ENCODE results near the gene DHRS1.

DNA sequence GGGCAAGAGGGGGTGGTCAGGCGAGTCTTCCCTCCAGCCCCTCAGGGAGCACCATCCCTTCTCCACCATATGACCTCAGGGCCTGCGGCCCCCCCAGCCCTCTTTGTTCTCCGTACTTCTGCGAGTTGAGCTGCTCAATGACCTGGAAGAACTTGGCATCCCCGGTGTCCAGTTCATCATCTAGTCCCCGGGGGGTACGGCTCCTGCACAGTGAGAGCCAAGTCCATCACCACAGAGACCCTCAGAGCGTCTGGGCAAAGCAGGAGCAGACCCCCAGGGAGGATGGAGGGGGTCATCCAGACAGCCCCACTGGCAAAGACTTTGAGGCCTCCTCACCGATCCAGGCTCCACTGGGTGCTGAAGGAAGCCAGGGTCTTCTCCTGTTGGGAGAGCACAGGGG is 26.4 kb upstream of the DHRS1 start:
- TF ChIP-seq, protein P1, sequence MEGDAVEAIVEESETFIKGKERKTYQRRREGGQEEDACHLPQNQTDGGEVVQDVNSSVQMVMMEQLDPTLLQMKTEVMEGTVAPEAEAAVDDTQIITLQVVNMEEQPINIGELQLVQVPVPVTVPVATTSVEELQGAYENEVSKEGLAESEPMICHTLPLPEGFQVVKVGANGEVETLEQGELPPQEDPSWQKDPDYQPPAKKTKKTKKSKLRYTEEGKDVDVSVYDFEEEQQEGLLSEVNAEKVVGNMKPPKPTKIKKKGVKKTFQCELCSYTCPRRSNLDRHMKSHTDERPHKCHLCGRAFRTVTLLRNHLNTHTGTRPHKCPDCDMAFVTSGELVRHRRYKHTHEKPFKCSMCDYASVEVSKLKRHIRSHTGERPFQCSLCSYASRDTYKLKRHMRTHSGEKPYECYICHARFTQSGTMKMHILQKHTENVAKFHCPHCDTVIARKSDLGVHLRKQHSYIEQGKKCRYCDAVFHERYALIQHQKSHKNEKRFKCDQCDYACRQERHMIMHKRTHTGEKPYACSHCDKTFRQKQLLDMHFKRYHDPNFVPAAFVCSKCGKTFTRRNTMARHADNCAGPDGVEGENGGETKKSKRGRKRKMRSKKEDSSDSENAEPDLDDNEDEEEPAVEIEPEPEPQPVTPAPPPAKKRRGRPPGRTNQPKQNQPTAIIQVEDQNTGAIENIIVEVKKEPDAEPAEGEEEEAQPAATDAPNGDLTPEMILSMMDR (IDR thresholded peaks at IDR 0.05): no peak
- TF ChIP-seq POLR2AphosphoS5 (IDR thresholded peaks at IDR 0.05): no peak
- TF ChIP-seq POLR2A (IDR thresholded peaks at IDR 0.05): peak in 1 of 2 donors; percentile 4
- TF ChIP-seq EP300 (IDR thresholded peaks at IDR 0.05): no peak
